Measurements from ENCODE around the gene ANGPTL4. TPM values are rescaled to one million over a fixed set of nuclear protein-coding genes. Genes with fewer than 3 reads are reported as not detected.
A peak's percentile ranks its signal among the peaks of the same experiment; 100 is the strongest.

ANGPTL4 gene
- total and polyA plus RNA-seq, 9 of the 15 experiments (the other 6 are each of a cell fraction or from before 2014, with no cell fraction given) = 0.05 to 0.77 (median 0.22) TPM; not detected in 4

GRCh38 chr19:8355631-8356402 lies 8.1 kb upstream of the ANGPTL4 start (continued):
- peak; percentile 50 for TF ChIP-seq SMAD4 (CRISPR knock-in tag; conservative IDR thresholded peaks at IDR 0.05)
- TF ChIP-seq, protein P1, sequence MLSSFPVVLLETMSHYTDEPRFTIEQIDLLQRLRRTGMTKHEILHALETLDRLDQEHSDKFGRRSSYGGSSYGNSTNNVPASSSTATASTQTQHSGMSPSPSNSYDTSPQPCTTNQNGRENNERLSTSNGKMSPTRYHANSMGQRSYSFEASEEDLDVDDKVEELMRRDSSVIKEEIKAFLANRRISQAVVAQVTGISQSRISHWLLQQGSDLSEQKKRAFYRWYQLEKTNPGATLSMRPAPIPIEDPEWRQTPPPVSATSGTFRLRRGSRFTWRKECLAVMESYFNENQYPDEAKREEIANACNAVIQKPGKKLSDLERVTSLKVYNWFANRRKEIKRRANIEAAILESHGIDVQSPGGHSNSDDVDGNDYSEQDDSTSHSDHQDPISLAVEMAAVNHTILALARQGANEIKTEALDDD (IDR thresholded peaks at IDR 0.05) = peak; percentile 95
- TF ChIP-seq, protein P2, sequence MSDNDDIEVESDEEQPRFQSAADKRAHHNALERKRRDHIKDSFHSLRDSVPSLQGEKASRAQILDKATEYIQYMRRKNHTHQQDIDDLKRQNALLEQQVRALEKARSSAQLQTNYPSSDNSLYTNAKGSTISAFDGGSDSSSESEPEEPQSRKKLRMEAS (CRISPR knock-in tag; IDR thresholded peaks at IDR 0.05) = no peak
- TF ChIP-seq ZNF778 (CRISPR knock-in tag; IDR thresholded peaks at IDR 0.05) = no peak
- TF ChIP-seq FOSL1 (tag; conservative IDR thresholded peaks at IDR 0.05) = peak; percentile 93
- TF ChIP-seq, protein P3, sequence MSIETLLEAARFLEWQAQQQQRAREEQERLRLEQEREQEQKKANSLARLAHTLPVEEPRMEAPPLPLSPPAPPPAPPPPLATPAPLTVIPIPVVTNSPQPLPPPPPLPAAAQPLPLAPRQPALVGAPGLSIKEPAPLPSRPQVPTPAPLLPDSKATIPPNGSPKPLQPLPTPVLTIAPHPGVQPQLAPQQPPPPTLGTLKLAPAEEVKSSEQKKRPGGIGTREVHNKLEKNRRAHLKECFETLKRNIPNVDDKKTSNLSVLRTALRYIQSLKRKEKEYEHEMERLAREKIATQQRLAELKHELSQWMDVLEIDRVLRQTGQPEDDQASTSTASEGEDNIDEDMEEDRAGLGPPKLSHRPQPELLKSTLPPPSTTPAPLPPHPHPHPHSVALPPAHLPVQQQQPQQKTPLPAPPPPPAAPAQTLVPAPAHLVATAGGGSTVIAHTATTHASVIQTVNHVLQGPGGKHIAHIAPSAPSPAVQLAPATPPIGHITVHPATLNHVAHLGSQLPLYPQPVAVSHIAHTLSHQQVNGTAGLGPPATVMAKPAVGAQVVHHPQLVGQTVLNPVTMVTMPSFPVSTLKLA (conservative IDR thresholded peaks at IDR 0.05) = peak in 1 of 2 experiments; percentile 41; a peak in 1 of 4 replicates
- TF ChIP-seq, protein P4, sequence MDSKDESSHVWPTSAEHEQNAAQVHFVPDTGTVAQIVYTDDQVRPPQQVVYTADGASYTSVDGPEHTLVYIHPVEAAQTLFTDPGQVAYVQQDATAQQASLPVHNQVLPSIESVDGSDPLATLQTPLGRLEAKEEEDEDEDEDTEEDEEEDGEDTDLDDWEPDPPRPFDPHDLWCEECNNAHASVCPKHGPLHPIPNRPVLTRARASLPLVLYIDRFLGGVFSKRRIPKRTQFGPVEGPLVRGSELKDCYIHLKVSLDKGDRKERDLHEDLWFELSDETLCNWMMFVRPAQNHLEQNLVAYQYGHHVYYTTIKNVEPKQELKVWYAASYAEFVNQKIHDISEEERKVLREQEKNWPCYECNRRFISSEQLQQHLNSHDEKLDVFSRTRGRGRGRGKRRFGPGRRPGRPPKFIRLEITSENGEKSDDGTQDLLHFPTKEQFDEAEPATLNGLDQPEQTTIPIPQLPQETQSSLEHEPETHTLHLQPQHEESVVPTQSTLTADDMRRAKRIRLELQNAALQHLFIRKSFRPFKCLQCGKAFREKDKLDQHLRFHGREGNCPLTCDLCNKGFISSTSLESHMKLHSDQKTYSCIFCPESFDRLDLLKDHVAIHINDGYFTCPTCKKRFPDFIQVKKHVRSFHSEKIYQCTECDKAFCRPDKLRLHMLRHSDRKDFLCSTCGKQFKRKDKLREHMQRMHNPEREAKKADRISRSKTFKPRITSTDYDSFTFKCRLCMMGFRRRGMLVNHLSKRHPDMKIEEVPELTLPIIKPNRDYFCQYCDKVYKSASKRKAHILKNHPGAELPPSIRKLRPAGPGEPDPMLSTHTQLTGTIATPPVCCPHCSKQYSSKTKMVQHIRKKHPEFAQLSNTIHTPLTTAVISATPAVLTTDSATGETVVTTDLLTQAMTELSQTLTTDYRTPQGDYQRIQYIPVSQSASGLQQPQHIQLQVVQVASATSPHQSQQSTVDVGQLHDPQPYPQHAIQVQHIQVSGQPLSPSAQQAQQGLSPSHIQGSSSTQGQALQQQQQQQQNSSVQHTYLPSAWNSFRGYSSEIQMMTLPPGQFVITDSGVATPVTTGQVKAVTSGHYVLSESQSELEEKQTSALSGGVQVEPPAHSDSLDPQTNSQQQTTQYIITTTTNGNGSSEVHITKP (IDR thresholded peaks at IDR 0.05; ENCODE audit: partially characterized antibody) = peak; percentile 44
- TF ChIP-seq, protein P5, sequence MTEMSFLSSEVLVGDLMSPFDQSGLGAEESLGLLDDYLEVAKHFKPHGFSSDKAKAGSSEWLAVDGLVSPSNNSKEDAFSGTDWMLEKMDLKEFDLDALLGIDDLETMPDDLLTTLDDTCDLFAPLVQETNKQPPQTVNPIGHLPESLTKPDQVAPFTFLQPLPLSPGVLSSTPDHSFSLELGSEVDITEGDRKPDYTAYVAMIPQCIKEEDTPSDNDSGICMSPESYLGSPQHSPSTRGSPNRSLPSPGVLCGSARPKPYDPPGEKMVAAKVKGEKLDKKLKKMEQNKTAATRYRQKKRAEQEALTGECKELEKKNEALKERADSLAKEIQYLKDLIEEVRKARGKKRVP (CRISPR knock-in tag; IDR thresholded peaks at IDR 0.05) = no peak
- TF ChIP-seq TCF7 (IDR thresholded peaks at IDR 0.05; ENCODE audit: borderline replicate concordance) = no peak
- peak; percentile 38; the same call in 1 of the 2 replicates for TF ChIP-seq ZEB2 (IDR thresholded peaks at IDR 0.05)
- no peak for TF ChIP-seq CHD2 (IDR thresholded peaks at IDR 0.05; ENCODE audit: low read depth, low read length)
- peak; percentile 40 for TF ChIP-seq FOS (IDR thresholded peaks at IDR 0.05; ENCODE audit: extremely low read depth, insufficient read length)
- no peak for TF ChIP-seq ZNF444 (CRISPR knock-in tag; IDR thresholded peaks at IDR 0.05)
- no peak for TF ChIP-seq ZNF174 (CRISPR knock-in tag; IDR thresholded peaks at IDR 0.05)
- TF ChIP-seq ZNF79 (CRISPR knock-in tag; IDR thresholded peaks at IDR 0.05; ENCODE audit: low read depth) = no peak
- 0 out of 2 replicates have a peak, but pooled peaks have one; percentile 48 for TF ChIP-seq CBFB (CRISPR knock-in tag; IDR thresholded peaks at IDR 0.05)
- TF ChIP-seq ZNF316 (IDR thresholded peaks at IDR 0.05) = peak; percentile 69
- TF ChIP-seq ILK (tag; IDR thresholded peaks at IDR 0.05; ENCODE audit: borderline replicate concordance, low read depth) = 0 out of 2 replicates have a peak, but pooled peaks have one; percentile 13
